M059J (cell line): Measurements from ENCODE around the gene UPK3BL1. TPM values are rescaled to one million over a fixed set of nuclear protein-coding genes. Genes with fewer than 3 reads are reported as not detected.
"Not testable (repeated sequence)": the region's sequence is repeated elsewhere in the genome, so short reads cannot be mapped to it uniquely, and the experiment has no call there.

Experiments used
- DNase-seq: peaks from one replicate; pipeline ENCODE4 v3.0.0-alpha.2; 2012; ENCODE audit warnings: low read depth
- total RNA-seq: library from RNA; depleted of rRNA; stranded (reverse); fragments of >200 nt; shearing (Covaris generic); gene quantifications from 2 replicates; pipeline ENCODE4 v1.2.3, GENCODE V29; 2014

The UPK3BL1 gene
- total RNA-seq, 1 experiment from 2014 or later = 6.2 TPM

DNA sequence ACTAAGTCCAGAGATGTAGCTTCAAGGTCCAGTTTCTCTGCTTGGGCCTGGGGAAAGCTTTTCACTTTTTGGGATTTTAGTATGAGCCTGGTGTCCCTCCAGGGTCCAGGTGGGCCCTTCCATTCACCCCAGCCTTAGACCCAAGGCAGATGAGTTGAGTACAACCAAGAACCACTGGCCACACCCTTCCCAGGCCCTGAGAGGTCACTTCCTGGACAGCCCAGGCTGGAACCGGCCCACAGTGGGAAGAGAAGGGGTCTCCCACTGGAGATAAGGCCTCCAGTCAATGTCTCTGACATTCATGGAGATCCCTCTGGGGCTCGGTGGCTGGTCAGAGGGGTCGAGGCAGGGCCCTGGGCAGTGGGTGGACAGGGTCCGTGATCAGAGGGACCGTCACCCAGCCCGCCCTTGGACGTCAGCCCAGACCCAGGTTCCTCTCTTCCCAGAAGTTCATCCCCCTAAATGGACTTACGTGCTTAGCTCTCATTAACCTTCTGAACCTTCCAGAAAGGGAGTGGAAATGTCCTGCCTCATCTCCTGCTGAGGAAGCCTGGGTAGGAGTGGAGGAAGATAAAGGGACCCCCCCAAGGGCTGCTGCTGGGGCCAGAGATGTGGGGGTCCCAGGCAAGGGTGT is 15.2 kb downstream of the UPK3BL1 start:
- not testable (repeated sequence) for DNase-seq

DNA sequence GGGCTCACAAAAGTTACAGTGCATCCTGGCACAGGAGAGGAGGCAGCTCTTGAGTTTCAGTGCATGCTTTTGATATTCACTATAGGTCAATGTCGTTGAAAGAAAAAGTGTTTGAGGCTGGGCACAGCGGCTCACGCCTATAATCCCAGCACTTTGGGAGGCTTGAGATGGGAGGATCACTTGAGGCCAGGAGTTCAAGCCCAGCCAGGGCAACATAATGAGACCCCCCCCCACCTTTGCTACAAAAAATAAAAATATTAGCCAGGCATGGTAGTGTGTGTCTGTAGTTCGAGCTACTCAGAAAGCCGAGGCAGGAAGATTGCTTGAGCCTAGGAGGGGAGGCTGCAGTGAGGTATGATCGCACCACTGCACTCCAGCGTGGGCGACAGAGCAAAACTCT is 24.5 kb downstream of the UPK3BL1 start:
- DNase-seq = not testable (repeated sequence)

DNA sequence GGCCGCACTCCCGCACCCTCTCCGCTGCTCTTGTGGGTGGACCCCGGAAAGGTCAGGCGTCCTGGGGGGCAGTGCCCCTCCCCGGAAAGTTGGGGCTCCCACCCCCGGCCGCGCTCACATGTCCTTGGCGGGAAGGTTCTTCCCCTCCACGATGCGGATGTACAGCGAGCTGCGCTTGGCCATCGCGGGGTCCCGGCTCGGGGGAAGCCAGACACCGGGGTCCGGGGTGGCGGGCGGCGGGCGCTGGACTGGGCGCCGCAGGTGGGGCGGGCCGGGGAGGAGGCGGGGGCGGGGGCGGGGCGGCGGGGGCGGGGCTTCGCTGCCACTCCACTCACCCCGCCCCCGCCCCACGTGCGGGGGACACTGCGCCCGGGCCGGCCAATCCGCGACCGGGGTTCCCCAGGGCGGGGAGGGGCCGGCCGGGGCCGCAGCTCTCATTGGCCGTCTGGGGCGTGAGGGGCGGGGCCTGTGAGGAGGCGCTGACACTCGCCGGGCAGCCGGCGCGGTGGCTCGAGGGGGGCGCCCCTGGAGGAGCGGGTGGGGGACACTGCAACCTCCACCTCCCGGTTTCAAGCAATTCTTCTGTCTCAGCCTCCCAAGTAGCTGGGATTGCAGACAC is 26.0 kb downstream of the UPK3BL1 start, which contains the start of gene RASA4:
Gene RASA4, minus strand, starts transcription at position 250 of the 619 bp plus-strand sequence. Its CDS starts 67 bp downstream, at position 183.
- not testable (repeated sequence) for DNase-seq

DNA sequence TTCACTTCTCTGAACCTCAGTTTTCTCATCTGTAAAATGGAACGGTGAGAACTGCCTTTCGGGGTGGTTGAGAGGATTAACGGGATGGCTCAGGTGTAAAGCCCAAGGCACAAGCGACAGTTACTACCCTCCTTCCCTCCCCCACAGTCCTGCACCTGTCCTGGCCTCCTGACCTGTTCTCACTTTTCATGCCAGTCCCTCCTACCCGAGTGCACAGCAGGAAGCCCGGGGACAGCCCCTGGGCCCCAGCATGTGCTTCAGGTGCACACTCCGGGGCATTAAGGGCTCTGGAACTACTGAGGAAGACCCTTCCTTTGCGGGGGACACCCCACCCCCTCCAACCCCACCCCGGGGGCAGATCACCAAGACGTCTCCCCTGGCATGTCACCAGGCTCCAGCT is 26.7 kb downstream of the UPK3BL1 start:
- DNase-seq = not testable (repeated sequence)

DNA sequence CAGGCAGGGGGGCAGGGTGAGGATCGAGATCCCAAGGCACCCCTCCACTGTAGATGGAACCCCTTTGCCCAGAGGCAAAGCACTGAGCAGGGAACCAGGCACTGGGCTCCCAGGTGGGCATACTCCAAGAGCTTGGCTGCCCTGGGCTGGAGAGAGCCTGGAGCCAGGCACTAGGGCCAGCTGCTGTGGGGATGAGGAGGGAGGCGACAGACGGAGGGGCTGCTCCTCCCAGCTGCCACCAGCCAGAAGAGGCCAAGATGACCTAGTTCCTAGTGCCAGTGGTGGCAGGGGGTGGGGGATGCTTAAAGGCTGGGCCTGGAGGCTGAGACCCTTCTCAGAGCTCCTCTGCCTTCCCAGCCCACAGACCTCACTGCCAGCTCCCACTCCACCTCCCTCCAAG is 27.7 kb downstream of the UPK3BL1 start:
- not testable (repeated sequence) for DNase-seq

DNA sequence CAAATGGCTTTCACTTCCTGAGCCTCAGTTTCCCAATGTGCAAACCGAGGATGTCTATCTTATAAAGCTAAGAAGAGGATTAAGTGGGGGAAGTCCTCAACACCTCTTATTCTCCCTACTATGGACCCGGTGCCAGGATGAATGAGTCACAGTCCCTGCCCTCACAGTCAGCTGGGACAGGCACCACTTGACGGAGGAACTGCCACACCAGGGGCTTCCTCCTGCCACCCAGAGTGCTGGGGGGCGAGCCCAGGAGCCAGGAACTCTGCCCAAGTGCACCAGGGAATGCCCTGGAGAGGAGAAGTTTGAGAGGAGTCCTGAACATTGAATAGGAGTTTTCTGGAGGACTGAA is 28.3 kb downstream of the UPK3BL1 start:
- DNase-seq = not testable (repeated sequence)

DNA sequence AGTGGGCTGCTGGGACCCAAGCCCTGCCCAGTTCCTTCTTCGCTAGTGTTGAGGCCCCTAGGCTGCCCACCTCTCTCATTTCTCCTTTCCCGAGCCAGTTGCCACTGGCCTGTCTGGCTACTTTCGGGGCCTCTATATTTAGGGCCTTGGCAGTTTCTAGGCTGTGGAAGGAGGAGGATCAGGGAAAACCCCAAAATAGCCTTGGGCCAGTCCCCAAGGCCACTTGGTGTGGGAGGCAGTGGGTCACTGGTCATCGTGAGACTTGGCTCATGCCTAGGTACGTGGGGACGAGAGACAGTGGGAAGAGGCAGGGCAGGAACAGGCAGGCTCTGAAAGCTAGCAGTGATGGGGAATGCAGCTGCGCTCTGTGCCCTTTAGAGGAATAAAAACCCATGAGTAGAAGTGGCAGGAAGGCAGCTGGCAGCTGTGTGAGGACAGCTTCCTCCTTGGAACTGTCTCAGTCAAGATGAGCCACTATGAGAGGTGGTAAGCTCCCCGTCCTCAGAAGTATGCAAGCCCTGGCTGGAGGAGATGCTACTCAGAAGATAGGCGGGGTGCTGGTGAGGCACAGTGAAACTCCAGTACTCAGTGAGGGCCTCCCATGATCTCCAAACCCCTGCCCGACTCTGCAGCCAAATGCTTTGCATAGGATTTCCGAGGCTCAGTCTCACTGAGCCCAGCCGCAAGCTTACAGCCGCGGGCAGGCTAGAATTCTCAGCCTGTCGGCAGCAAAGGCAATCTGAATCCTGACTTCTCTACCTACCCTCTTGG is 28.8 kb downstream of the UPK3BL1 start:
- not testable (repeated sequence) for DNase-seq

DNA sequence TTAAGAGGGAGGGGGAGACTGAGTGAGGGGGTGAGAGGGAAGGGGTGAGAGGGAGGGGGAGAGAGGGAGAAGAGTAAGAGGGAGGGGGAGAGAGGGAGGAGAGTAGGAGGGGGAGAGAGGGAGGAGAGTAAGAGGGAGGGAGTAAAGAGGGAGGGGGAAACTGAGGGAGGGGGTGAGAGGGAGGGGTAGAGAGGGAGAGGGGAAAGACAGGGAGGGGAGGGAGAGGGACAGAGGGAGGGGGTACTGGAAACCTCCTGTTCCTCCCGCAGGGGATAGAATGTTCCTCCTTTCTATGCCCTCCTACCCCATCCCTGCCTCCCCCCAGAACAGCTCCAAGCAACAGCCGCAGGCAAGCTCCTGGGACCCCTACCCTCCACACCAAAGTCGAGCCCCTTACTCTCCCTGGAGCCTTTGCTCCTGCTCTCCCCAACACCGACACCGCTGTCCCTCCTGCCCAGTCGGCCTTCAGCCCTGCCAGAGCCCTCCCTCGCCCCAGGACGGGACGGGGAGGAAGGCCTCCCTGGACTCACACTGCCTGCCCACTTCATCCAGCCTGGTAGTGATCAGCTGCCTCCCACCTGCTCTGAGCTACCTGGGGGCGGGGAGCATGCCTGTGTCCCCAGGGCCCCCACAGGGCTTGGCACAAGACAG is 30.8 kb downstream of the UPK3BL1 start:
- DNase-seq = not testable (repeated sequence)

DNA sequence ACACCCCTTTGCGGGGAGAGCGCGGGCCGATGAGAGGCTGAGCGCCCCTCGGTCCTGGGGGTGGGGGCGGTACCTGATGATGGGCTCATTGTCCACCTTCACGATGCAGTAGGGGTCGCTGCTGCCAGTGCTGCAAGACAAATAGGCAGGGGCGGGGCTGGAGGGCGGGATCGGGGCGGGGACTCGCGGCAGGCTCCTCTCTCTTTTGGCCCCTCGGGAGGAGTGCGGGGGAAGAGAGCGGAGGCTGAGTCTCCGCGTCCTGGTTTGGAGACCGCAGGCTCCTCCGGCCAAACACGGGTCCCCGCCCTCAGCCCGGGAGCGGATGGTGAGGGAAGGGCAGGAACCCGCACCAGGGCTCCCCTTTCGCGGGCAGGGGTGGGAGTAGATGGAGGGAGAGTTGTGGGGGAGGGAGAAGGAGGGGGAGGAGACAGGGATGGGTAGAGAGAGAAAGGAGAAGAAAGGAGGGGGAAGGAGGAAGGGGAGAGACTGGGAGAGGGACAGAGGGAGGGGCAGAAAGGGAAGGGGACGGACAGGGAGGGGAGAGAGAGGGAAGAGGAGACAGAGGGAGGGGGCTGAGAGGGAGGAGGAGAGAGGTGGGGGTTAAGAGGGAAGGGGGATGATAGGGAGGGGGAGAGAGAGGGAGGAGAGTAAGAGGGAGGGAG is 31.4 kb downstream of the UPK3BL1 start:
- not testable (repeated sequence) for DNase-seq

DNA sequence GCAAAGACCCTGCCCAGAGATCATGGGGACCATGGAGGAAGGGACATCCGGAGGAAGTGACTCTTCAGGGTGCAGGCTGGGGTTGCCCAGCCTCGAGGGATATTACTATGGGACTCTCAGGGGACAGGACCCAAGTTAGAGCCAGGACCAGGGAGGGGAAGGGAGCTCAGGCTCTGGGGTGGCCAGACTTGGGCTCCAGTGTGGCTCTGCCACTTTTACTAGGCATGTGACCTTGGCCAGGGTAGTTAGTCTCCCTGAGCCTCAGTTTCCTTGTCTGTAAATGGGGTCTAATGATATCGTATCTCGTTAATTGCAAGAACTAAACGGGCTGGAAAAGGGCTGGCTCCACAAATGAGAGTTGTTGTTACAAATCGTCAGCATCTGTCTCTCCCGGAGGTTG is 32.1 kb downstream of the UPK3BL1 start:
- DNase-seq = not testable (repeated sequence)

DNA sequence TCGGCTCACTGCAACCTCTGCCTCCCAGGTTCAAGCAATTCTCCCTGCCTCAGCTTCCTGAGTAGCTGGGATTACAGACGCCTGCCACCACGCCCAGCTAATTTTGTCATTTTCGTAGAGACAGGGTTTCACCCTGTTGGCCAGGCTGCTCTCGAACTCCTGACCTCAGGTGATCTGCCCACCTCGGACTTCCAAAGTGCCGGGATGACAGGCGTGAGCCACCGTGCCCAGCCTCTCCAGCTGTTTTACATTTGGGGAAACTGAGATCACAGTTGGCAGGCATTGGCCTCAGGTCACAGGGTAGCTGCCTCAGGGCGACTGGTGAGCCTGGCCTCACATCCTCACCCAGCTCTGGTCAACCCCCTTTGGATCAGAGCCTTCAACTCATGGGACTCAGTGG is 32.9 kb downstream of the UPK3BL1 start:
- DNase-seq = not testable (repeated sequence)

DNA sequence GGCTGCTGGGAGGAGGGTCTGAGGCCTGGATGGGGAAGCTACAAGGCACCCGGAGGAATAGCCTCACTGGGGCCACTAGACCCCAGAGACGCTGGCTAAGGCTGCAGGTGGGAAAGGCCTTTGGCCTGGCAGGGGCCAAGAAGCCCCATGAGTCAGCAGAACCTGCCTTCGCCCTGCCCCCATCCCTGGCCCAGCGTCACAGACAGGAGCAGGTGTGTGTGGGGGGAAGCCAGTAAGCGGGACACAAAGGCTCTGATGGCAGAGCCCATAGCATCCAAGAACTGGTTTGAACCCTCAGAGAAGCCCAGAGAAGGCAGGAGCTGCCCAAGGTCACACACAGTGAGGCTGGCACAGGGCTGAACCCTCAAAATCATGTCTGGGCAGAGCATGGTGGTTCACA is 35.7 kb downstream of the UPK3BL1 start:
- not testable (repeated sequence) for DNase-seq

DNA sequence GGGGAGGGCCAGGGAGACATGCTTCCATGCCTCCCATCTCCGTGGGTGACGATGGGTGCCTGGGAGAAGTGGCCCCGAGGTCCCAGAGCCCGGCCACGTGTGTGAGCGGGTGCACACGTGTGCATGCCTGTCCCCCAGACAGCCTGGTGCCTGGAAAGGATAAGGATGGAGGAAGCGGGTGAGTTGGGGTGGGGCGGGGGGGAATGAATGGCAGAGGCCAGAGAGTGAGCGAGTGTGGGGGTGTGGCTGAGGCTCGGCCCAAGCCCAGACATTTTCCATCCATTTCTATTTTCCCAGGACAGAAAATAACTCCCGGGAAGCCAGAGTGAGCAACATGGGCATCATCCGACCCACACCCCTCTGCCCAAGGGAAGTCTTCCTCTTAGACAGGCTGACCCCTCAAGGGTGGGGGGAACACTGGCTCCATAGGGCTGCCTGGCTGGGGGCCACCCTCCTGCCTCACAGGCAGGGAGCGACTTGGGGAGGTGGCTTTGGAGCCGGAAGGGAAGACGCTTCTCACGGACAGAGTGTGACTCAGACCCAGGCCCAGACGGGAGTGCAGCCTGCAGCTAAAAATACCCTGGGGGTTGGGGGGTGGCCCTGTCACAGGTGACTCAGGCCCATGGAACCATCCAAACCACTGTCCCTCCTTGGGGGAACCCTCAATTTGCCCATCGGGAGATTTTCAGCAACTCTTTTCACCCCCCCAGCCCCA is 38.0 kb downstream of the UPK3BL1 start:
- DNase-seq = not testable (repeated sequence)

DNA sequence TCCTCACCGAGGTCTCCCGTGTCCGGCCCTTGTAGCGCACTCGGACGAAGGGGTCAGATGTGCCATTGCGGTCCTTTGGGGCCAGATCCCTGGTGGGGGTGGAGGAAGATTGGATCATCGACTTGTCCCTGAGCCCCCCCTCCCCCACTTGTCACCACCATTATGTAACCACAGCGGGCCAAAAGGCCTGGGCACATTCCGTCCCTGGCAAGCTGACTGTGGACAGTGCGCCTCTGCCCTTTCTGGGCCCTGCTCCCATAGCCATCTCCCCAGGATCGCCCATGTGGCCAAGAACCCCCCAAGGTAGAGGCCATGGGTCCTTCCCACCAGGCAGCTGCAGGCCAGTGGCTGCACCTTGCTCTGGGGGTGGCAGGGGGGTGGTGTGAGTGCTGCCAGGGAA is 40.3 kb downstream of the UPK3BL1 start:
- not testable (repeated sequence) for DNase-seq

DNA sequence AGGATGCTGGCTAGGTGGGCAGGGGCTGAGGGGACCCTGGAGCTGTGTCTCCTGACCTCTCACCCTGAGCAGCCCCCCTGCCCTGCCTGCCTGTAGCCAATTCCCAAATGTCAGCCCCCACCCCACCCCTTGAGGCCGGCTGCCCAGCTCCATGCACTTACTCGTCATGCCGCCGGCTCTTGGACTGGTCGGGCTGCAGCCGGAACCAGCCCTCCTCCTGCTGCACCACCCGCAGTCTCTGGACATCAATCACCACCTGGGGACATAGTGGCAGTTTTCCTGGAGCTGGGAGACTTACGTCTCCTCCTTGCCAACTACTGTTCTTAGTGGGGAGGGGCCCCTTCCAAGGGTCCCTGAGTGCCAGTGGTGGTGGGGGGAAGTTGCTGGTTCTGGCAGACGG is 42.9 kb downstream of the UPK3BL1 start:
- not testable (repeated sequence) for DNase-seq

DNA sequence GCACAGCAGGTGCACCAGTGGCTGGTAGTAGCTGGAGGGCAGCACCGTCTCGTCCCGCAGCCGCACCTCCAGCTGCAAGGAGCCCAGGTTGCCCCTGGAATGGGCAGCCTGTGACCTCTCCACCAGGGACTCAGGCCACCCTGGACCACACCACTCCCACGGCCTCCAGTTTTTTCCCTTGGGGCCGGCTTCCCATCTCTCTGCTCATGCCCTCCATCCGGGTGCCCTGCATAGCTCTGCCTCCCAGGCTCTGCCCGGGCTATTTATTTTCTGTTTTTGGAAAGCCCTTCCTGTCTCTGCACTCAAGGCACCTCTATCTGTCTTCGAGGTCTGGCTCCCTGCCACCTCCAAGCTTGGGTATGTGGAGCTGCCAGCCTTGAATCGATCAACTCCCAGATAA is 46.6 kb downstream of the UPK3BL1 start:
- DNase-seq = not testable (repeated sequence)

DNA sequence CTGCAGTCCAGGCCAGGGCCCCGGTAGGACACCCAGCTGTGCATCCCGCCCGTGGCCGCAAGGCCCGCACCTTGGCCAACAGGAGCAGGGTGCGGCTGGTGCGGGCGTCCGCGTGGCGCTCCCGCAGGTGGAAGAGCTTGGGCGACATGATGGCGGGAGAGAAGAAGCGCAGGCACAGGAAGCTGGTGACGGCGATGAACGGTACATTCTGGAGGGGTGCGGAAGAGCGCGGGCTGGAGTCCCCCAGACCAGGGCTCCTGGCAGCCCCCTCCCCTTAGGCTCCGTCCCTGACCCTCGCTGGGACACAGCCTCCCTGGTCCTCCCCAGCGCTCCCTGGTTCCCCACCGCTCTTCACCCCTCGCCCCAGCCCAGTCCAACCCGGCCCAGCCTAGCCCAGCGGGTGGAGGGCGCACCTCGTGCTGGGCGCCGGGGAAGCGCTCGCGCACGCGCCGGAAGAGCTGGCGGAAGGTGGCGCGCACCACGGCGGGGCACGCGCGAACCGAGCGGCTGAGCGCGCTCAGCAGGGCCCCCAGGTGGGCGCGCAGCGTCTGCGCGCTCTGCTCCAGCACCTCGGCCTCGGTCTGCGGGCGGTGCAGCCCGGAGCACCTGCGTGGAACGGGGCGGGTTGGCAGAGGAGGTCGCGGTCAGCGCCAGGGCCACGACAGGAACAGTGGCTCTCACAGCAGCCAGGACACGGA is 48.8 kb downstream of the UPK3BL1 start:
- not testable (repeated sequence) for DNase-seq

DNA sequence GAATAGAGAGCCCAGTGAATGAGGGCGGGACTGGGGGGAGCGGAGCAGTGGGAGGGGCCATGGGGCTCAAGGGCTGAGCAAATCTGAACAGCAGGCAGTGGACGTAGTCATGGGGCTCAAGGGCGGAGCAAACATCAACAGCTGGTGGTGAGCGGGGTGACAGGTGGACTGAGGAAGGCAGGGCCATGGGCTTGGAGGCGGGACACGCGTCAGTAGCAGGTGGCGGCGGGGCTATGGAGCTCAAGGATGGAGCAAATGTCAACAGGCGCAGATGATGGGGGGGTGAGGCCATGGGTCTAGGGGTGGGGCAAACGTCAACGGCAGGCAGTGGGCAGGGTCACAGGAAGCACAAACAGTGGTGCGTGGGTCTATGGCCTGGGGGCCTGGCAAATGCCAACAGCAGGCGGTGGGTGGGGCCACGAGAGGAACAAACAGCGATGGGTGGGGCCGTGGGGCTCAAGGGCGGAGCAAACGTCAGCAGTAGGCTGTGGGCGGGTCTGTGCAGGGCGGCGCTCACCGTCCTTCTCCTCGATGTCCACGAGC is 50.0 kb downstream of the UPK3BL1 start:
- DNase-seq = not testable (repeated sequence)

DNA sequence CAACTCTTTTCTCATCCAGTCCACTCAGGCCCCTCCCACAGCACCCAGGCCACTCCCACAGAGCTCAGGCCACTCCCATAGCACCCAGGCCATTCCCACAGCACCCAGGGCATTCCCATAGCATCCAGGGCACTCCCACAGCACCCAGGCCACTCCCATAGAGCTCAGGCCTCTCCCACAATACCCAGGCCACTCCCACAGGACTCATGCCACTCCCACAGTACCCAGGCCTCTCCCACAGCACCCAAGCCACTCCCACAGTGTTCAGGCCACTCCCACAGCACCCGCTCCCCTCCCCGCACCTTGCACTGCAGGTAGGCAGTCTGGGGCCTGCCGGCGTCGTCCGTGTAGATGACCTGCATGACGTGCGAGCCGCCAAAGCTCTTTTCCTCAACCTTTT is 52.7 kb downstream of the UPK3BL1 start:
- DNase-seq = not testable (repeated sequence)
